ENCODE data around the gene RER1.
A peak's percentile ranks its signal among the peaks of the same experiment; 100 is the strongest.

Gene RER1

DNA sequence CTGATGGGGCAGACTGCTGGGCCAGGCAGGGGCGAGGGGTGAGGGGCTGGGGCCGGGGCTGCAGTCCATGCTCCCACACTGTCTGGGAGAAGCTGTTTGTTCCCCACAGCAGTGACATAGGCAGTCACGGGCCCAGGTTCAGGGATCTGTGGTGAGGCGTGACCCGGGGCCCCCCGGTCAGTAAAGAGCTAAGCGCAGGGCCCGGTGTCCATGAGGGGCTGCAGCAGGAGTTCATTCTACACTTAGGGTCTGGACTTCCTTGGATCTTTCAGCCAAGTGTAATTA is 16.3 kb downstream of the RER1 start:
- no peak overlapping the region for H3K27ac ChIP-seq (ENCODE audit: low read depth, low read length)
- H3K4me1 ChIP-seq (ENCODE audit: control insufficient read depth in 5 of 5, insufficient read depth in 5 of 5, low read length in 5 of 5) = peaks cover 2 to 20% (median 12%) of the 10 kb centered on the region in 5 donors
- H3K27me3 ChIP-seq (ENCODE audit: control insufficient read depth in 5 of 5, insufficient read depth in 4 of 5, low read length in 5 of 5) = no peaks in the 10 kb centered on the region
- peaks cover 0 to 71% (median 64%) of the 10 kb centered on the region in 5 donors for H3K36me3 ChIP-seq (ENCODE audit: control insufficient read depth in 5 of 5, insufficient read depth in 5 of 5, low read length in 5 of 5)
- H3K9me3 ChIP-seq (ENCODE audit: control insufficient read depth in 5 of 5, low read length in 5 of 5) = no peaks in the 10 kb centered on the region
- no peak overlapping the region for H3K4me3 ChIP-seq (ENCODE audit: low read depth in 1 of 5, low read length in 5 of 5)
- H3K9ac ChIP-seq (ENCODE audit: low read length in 5 of 5) = no peak overlapping the region

DNA sequence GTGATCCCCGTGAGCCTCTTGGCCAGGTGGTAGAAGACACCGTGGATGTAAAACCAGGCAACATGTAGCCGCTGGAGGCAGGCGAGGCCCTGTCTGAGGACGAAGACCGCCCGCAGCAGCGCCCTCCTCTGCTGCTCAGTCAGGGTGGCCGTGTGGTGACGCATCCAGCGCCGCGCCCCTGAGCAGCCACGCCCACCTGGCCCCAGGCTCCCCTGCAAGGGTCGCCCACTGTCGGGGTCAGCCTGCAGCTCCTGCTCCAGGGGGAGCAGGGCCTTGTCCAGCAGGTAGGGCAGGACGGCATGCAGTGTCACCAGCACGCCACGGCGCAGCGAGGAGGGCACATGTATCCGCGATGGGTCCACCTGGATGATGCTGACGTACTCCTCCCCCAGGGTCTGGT is 16.8 kb downstream of the RER1 start:
- no peaks in the 10 kb centered on the region for H3K9me3 ChIP-seq (ENCODE audit: control insufficient read depth in 5 of 5, low read length in 5 of 5)
- no peak overlapping the region for H3K4me3 ChIP-seq (ENCODE audit: low read depth in 1 of 5, low read length in 5 of 5)
- peaks cover 0 to 65% (median 59%) of the 10 kb centered on the region in 5 donors for H3K36me3 ChIP-seq (ENCODE audit: control insufficient read depth in 5 of 5, insufficient read depth in 5 of 5, low read length in 5 of 5)
- no peaks in the 10 kb centered on the region for H3K27me3 ChIP-seq (ENCODE audit: control insufficient read depth in 5 of 5, insufficient read depth in 4 of 5, low read length in 5 of 5)
- no peak overlapping the region for H3K27ac ChIP-seq (ENCODE audit: low read depth, low read length)
- H3K9ac ChIP-seq (ENCODE audit: low read length in 5 of 5) = no peak overlapping the region
- peaks cover 2 to 25% (median 17%) of the 10 kb centered on the region in 5 donors for H3K4me1 ChIP-seq (ENCODE audit: control insufficient read depth in 5 of 5, insufficient read depth in 5 of 5, low read length in 5 of 5)

DNA sequence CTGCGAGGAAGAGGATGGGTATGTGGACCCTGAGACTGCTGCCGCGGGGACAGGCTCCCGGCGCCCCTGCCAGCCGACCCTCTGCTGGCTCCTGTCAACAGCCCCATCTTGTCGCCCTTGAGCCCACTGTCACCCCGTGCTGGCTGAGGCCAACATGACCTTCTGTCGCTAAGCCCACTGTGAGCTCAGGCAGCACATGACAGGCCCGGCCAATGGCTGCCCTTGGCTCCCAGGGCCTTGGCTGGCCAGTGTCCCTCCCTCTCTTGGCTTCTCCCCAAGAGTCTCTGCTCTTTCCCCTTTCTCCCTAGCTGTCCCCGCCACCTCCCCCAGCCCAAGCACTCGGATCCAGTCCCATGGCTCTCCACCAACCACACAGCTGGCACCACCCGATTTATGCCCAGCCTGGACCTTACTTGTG is 17.2 kb downstream of the RER1 start:
- Histone ChIP-seq H3K27me3 (ENCODE audit: control insufficient read depth in 5 of 5, insufficient read depth in 4 of 5, low read length in 5 of 5) (no peaks in the 10 kb centered on the region), H3K27ac (ENCODE audit: low read depth, low read length) (no peak overlapping the region), H3K4me1 (ENCODE audit: control insufficient read depth in 5 of 5, insufficient read depth in 5 of 5, low read length in 5 of 5) (peaks cover 2 to 29% (median 21%) of the 10 kb centered on the region in 5 donors), H3K4me3 (ENCODE audit: low read depth in 1 of 5, low read length in 5 of 5) (no peak overlapping the region), H3K9me3 (ENCODE audit: control insufficient read depth in 5 of 5, low read length in 5 of 5) (no peaks in the 10 kb centered on the region), H3K36me3 (ENCODE audit: control insufficient read depth in 5 of 5, insufficient read depth in 5 of 5, low read length in 5 of 5) (peaks cover 0 to 61% (median 55%) of the 10 kb centered on the region in 5 donors), H3K9ac (ENCODE audit: low read length in 5 of 5) (no peak overlapping the region)

DNA sequence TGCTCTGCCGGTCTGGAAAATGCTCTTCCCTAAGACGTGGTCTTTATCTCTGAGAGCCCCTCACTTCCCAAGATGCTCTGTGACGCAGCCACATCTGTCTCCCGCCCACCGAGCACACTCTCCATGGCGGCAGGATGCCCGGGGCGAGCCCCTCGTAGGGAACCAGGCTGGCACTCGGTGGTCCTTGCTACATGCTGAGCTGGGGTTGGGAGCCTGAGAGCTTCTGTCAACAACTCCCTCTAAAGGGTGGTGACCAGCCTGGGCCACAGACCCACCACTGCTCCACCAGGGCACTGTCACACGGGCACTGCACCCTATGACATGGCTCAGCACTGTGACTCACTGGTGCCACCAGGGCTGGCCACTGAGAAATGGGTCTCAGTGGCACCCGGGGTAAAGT is 18.1 kb downstream of the RER1 start:
- H3K9me3 ChIP-seq (ENCODE audit: control insufficient read depth in 5 of 5, low read length in 5 of 5) = no peaks in the 10 kb centered on the region

DNA sequence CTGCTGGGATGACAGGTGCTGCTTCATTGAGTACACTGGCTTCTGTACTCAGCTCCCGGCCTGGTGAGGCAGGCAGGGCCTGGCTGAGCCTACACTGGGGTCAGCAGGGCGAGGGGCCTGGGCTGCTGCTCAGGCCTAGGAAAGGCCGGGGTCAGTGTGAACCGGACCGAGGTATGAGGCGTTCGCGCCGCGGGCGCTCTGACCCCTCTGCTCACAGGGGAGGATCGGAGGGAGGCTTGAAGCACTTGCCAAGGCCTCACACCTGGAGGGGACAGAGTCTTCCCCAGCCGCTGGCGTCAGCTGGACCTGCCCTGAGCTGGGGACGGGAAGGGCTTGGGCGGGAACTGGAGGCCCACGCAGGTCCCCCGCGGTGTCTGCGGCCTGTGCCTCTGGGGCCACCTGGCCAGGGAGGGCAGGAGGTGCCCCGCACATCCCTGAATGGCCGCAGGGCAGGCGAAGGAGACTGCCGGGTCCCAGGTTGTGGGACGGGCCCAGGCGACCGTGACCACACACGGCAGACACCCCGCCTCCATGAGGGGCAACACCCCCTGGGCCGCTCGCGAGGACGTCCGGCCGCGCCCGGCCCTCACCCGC is 20.3 kb downstream of the RER1 start:
- Histone ChIP-seq H3K4me3 (ENCODE audit: low read depth in 1 of 5, low read length in 5 of 5) (peak overlapping the region in 4 of 5 donors; percentile 74 to 95 (median 81)), H3K27ac (ENCODE audit: low read depth, low read length) (peak overlapping the region; percentile 80), H3K36me3 (ENCODE audit: control insufficient read depth in 5 of 5, insufficient read depth in 5 of 5, low read length in 5 of 5) (peaks cover 0 to 32% (median 26%) of the 10 kb centered on the region in 5 donors), H3K9me3 (ENCODE audit: control insufficient read depth in 5 of 5, low read length in 5 of 5) (no peaks in the 10 kb centered on the region), H3K9ac (ENCODE audit: low read length in 5 of 5) (peak overlapping the region in 4 of 5 donors; percentile 81 to 98 (median 90)), H3K4me1 (ENCODE audit: control insufficient read depth in 5 of 5, insufficient read depth in 5 of 5, low read length in 5 of 5) (peaks cover 2 to 37% (median 28%) of the 10 kb centered on the region in 5 donors), H3K27me3 (ENCODE audit: control insufficient read depth in 5 of 5, insufficient read depth in 4 of 5, low read length in 5 of 5) (peaks cover 12 to 18% (median 16%) of the 10 kb centered on the region in 5 donors)

More for the DNA sequence above, 18.1 kb downstream of the RER1 start:
- no peak overlapping the region for H3K4me3 ChIP-seq (ENCODE audit: low read depth in 1 of 5, low read length in 5 of 5)
- H3K27me3 ChIP-seq (ENCODE audit: control insufficient read depth in 5 of 5, insufficient read depth in 4 of 5, low read length in 5 of 5) = no peaks in the 10 kb centered on the region
- no peak overlapping the region for H3K9ac ChIP-seq (ENCODE audit: low read length in 5 of 5)
- H3K4me1 ChIP-seq (ENCODE audit: control insufficient read depth in 5 of 5, insufficient read depth in 5 of 5, low read length in 5 of 5) = peaks cover 2 to 37% (median 28%) of the 10 kb centered on the region in 5 donors
- H3K36me3 ChIP-seq (ENCODE audit: control insufficient read depth in 5 of 5, insufficient read depth in 5 of 5, low read length in 5 of 5) = peaks cover 0 to 53% (median 46%) of the 10 kb centered on the region in 5 donors
- no peak overlapping the region for H3K27ac ChIP-seq (ENCODE audit: low read depth, low read length)

DNA sequence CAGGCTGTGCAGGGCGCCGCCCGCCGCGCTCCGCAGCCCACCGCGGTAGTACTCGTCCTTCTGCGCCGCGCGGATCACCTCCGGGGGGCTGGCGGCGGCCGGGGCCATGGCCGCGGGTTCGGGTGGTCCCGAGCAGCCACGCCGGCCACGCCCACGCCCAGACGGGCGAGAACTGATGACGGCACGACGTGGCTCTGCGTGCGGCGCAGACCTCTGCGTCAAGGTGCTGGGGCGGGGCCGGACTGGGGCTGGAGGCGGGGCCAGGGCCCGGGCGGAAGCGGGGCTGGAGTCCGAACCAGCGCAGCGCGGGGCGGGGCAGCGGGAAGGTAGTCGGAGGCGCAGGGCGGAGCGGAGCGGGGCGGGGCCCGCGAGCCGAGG is 20.7 kb downstream of the RER1 start, which contains the start of gene PEX10:
PEX10 (minus strand) TSS at position 170 of the 378 bp plus-strand sequence; CDS start at position 108, 62 bp downstream.
- Histone ChIP-seq H3K9ac (ENCODE audit: low read length in 5 of 5) (peak within 1 kb of the TSS in 4 of 5 donors; percentile 81 to 98 (median 90)), H3K4me3 (ENCODE audit: low read depth in 1 of 5, low read length in 5 of 5) (peak within 1 kb of the TSS in 4 of 5 donors; percentile 74 to 95 (median 81)), H3K4me1 (ENCODE audit: control insufficient read depth in 5 of 5, insufficient read depth in 5 of 5, low read length in 5 of 5) (peaks cover 2 to 37% (median 28%) of the 10 kb centered on the region in 5 donors), H3K36me3 (ENCODE audit: control insufficient read depth in 5 of 5, insufficient read depth in 5 of 5, low read length in 5 of 5) (peaks cover 0 to 27% (median 21%) of the 10 kb centered on the region in 5 donors), H3K9me3 (ENCODE audit: control insufficient read depth in 5 of 5, low read length in 5 of 5) (no peaks in the 10 kb centered on the region), H3K27ac (ENCODE audit: low read depth, low read length) (peak within 1 kb of the TSS; percentile 80), H3K27me3 (ENCODE audit: control insufficient read depth in 5 of 5, insufficient read depth in 4 of 5, low read length in 5 of 5) (peaks cover 17 to 23% (median 21%) of the 10 kb centered on the region in 5 donors)

DNA sequence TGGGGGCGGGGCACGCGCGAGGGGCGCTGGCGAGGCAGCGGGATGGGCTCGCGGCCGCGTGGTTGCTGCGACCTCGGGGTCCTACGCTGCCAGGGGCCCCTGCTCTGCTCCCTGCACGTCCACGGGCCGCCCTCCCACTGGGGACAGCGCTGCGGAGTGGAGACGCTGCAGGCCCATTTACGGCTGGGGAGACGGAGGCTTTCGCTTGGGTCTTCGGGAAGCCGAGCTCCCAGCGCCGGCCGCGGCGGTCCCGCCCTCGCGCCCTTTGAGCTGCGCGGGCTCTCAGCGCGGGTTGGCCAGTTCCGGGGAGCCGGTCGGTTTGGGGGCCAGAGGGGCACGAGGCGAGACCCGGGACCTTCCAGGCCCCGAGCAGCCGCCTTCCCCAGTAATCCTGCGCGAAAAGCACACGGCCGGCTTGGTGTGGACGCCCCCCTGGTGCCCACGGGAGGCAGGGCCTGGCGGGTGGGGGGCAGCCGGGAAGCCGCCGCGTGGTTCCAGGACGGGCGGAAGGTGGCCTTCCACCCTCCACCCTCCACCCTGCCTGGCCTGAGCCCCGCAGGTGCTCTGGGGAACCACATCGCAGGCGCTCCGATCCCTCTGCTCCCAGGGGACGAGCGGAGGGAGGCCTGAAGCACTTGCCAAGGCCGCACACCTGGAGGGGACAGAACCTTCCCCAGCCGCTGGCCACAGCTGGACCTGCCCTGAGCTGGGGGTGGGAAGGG is 21.3 kb downstream of the RER1 start:
- Histone ChIP-seq H3K4me3 (ENCODE audit: low read depth in 1 of 5, low read length in 5 of 5) (peak overlapping the region in 4 of 5 donors; percentile 71 to 95 (median 81)), H3K27me3 (ENCODE audit: control insufficient read depth in 5 of 5, insufficient read depth in 4 of 5, low read length in 5 of 5) (peaks cover 22 to 29% (median 25%) of the 10 kb centered on the region in 5 donors), H3K9me3 (ENCODE audit: control insufficient read depth in 5 of 5, low read length in 5 of 5) (no peaks in the 10 kb centered on the region), H3K27ac (ENCODE audit: low read depth, low read length) (peak overlapping the region; percentile 62), H3K9ac (ENCODE audit: low read length in 5 of 5) (peak overlapping the region in 4 of 5 donors; percentile 66 to 87 (median 73)), H3K36me3 (ENCODE audit: control insufficient read depth in 5 of 5, insufficient read depth in 5 of 5, low read length in 5 of 5) (peaks cover 0 to 23% (median 18%) of the 10 kb centered on the region in 5 donors), H3K4me1 (ENCODE audit: control insufficient read depth in 5 of 5, insufficient read depth in 5 of 5, low read length in 5 of 5) (peaks cover 2 to 37% (median 28%) of the 10 kb centered on the region in 5 donors)

DNA sequence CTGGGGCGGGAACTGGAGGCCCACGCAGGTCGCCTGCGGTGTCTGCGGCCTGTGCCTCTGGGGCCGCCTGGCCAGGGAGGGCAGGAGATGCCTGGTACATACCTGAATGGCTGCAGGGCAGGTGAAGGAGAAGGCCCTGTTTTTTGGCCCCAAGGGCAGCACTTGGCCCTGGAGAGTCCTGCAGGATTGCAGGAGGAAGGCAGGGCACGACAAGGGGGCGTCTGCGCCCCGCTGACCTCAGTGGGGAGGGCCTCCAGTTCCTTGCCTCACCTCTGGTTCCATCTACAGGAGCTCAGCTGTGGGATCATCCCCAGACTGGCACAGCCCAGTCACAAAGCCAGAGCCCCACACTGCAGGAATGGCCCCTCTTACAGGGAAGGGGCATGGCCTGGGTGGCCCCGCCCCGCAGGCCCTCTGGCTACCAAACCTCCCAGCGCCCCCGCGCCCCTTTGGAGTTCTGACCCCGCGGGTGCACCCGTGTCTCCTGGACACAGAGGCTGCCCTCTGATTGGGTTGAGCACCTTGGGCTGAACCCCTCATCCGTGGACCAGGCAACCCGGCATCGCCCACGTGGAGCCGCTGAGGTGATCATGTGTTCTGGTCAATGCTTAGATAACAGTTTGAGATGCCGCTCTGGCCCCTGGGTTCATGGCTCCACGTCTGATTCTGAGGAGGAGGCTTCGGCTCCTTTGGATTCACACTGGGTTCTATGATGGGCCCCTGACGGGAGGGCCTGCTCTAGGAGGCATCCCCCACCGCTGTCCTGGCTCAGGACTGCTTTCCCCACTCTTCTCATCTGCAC is 22.1 kb downstream of the RER1 start:
- Histone ChIP-seq H3K9ac (ENCODE audit: low read length in 5 of 5) (peak overlapping the region in 3 of 5 donors; percentile 66 to 87 (median 78)), H3K36me3 (ENCODE audit: control insufficient read depth in 5 of 5, insufficient read depth in 5 of 5, low read length in 5 of 5) (peaks cover 0 to 15% (median 11%) of the 10 kb centered on the region in 5 donors), H3K9me3 (ENCODE audit: control insufficient read depth in 5 of 5, low read length in 5 of 5) (no peaks in the 10 kb centered on the region), H3K27me3 (ENCODE audit: control insufficient read depth in 5 of 5, insufficient read depth in 4 of 5, low read length in 5 of 5) (peaks cover 25 to 35% (median 33%) of the 10 kb centered on the region in 5 donors), H3K4me3 (ENCODE audit: low read depth in 1 of 5, low read length in 5 of 5) (peak overlapping the region in 4 of 5 donors; percentile 71 to 95 (median 81)), H3K4me1 (ENCODE audit: control insufficient read depth in 5 of 5, insufficient read depth in 5 of 5, low read length in 5 of 5) (peaks cover 2 to 35% (median 28%) of the 10 kb centered on the region in 5 donors), H3K27ac (ENCODE audit: low read depth, low read length) (no peak overlapping the region)

DNA sequence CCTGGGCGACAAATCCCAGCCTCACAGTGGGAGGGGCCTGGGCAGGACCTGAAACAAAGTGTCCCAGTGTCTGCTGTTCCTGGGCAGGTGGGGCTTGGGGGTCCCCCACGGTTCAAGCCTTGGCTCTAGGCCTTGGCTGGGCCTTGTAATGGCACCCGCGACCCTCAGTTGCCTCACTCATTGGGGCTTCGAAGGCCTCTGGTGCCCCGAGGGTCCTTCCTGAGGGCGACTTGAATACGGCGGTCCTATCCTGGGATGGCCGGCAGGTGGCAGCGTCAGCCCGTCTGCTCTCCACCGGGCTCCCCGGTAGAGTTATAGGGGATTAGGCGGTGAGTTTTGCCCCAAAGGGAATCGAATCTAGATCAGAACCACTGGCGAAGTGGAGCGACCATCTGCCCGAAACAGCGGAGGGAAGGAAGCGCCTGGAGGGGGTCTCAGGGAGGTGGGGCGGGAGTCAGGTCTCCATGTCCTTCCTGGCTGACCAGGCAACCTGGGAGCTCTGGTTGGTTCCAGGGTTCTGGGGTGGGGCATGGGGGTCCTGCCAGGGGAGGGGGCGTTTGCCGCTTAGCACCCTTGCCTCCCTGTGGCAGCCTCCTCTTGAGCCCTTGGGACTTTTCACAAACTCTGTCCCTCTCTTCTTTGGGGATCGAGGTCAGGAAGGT is 22.8 kb downstream of the RER1 start:
- Histone ChIP-seq H3K4me1 (ENCODE audit: control insufficient read depth in 5 of 5, insufficient read depth in 5 of 5, low read length in 5 of 5) (peaks cover 2 to 29% (median 28%) of the 10 kb centered on the region in 5 donors), H3K4me3 (ENCODE audit: low read depth in 1 of 5, low read length in 5 of 5) (no peak overlapping the region), H3K27ac (ENCODE audit: low read depth, low read length) (no peak overlapping the region), H3K9ac (ENCODE audit: low read length in 5 of 5) (peak overlapping the region in 2 of 5 donors; percentile 30 to 66), H3K27me3 (ENCODE audit: control insufficient read depth in 5 of 5, insufficient read depth in 4 of 5, low read length in 5 of 5) (peaks cover 32 to 43% (median 39%) of the 10 kb centered on the region in 5 donors), H3K36me3 (ENCODE audit: control insufficient read depth in 5 of 5, insufficient read depth in 5 of 5, low read length in 5 of 5) (peaks cover 0 to 8% (median 7%) of the 10 kb centered on the region in 5 donors), H3K9me3 (ENCODE audit: control insufficient read depth in 5 of 5, low read length in 5 of 5) (no peaks in the 10 kb centered on the region)

All from subcutaneous abdominal adipose tissue (tissue), 5 donors.